T-helper 17 cell (primary cell): ENCODE measurements around the gene RAB13. TPM values are rescaled to one million over a fixed set of nuclear protein-coding genes. Genes with fewer than 3 reads are reported as not detected.

Source experiments
- ATAC-seq: fragments of 150-1000 bp; cut with Tn5 transposase; 2 replicates; pipeline ENCODE4 v1.10.0; 2021; ENCODE audit warnings: mild to moderate bottlenecking, moderate library complexity
- DNase-seq, 3 donors: peaks; one replicate each; pipeline versions ENCODE4 v3.0.0 to v3.0.0-alpha.2; 2020 to 2021
- H3K9me3 ChIP-seq: one replicate; pipeline ENCODE4 v1.7.0; 2013; ENCODE audit warnings: low read length, mild to moderate bottlenecking; ENCODE audit not compliant: control insufficient read depth, poor library complexity, severe bottlenecking
- H3K27ac Mint-ChIP-seq: one replicate; pipeline ENCODE4 v1.8.0; 2022; ENCODE audit warnings: mild to moderate bottlenecking, moderate library complexity, mixed read lengths
- H3K27me3 Mint-ChIP-seq: one replicate; pipeline ENCODE4 v1.8.0; 2022; ENCODE audit warnings: mixed read lengths
- H3K36me3 Mint-ChIP-seq: one replicate; pipeline ENCODE4 v1.8.0; 2022; ENCODE audit warnings: low read depth, mixed read lengths
- H3K4me1 Mint-ChIP-seq: one replicate; pipeline ENCODE4 v1.8.0; 2022; ENCODE audit warnings: mild to moderate bottlenecking, mixed read lengths
- H3K4me3 Mint-ChIP-seq: one replicate; pipeline ENCODE4 v1.8.0; 2022; ENCODE audit warnings: mild to moderate bottlenecking, moderate library complexity, mixed read lengths
- total RNA-seq, 4 donors: library from RNA in 2 of 4; stranded (reverse) in 2 of 4; gene quantifications; one replicate each; pipeline ENCODE4 v1.2.3 and lab custom pipeline; 2022 to 2026

RAB13 gene
- total RNA-seq, 2 donors from 2014 or later: 0.40 to 2.2 TPM

DNA sequence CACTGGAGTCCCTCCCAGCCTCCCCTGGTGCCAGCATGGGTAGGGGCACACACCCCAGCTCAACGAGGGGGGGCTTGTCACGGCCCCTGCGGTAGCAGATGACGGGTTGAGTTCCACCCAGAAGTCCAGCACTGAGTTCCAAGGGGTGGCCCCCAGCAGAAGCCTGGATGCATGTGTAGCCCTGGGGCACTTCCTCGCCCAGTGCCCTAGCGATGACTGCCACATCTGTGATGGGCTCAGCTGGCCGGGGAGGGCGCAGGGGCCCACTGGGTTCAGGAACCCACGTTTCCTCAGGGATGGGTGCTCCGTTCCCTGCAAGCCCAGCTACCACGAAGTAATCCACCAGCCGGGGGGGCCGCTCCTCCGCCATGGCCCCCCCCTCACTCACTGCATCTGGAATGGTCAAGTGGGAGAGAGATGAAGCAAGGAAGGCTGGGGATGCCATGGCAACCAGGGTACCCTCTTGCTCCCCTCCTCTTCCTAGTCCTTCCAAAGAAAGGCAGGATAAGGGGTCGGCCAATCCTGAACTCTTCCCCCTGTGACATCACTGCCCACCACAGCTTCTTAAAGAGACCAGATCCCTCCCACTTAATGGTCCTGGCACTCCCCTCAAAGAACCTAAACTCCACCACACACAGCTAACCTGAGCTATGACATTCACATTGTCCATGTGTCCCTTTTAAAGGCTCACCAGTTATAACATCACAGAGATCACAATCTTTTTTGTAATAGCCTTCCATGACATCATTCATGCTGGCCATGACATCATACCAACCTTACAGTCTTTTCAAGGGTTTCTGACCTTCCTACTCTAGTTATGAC lies 41.9 kb downstream of the RAB13 start:
- Mint-ChIP-seq H3K36me3 (peaks cover 7% of the 10 kb centered on the region), H3K27ac (peak overlapping the region; percentile 94), H3K4me1 (peaks cover 39% of the 10 kb centered on the region), H3K4me3 (peak overlapping the region; percentile 95), H3K27me3 (no peaks in the 10 kb centered on the region)
- DNase-seq (no peak), ATAC-seq (no peak)
- H3K9me3 ChIP-seq: no peaks in the 10 kb centered on the region

- H3K4me3 Mint-ChIP-seq: no peak overlapping the region
- H3K4me1 Mint-ChIP-seq: peaks cover 39% of the 10 kb centered on the region
- H3K27me3 Mint-ChIP-seq: no peaks in the 10 kb centered on the region
- no peaks in the 10 kb centered on the region for H3K9me3 ChIP-seq
- DNase-seq (no peak), ATAC-seq (no peak)
- H3K27ac Mint-ChIP-seq: peak overlapping the region; percentile 94
- H3K36me3 Mint-ChIP-seq: peaks cover 7% of the 10 kb centered on the region
Observed at GRCh38 chr1:153942766-153943549, 43.2 kb downstream of the RAB13 start.

- H3K27ac Mint-ChIP-seq: peak overlapping the region; percentile 94
- peak overlapping the region; percentile 7 for H3K4me3 Mint-ChIP-seq
- H3K4me1 Mint-ChIP-seq: peaks cover 37% of the 10 kb centered on the region
Observed at GRCh38 chr1:153941826-153942725, 44.1 kb downstream of the RAB13 start.

GRCh38 chr1:153940756-153941155 lies 45.4 kb downstream of the RAB13 start:
- no peak for ATAC-seq
- no peak overlapping the region for H3K27ac Mint-ChIP-seq
- H3K4me1 Mint-ChIP-seq: peaks cover 35% of the 10 kb centered on the region
- H3K36me3 Mint-ChIP-seq: peaks cover 7% of the 10 kb centered on the region
- H3K4me3 Mint-ChIP-seq: no peak overlapping the region
- DNase-seq: no peak
- no peaks in the 10 kb centered on the region for H3K9me3 ChIP-seq
- no peaks in the 10 kb centered on the region for H3K27me3 Mint-ChIP-seq

More at GRCh38 chr1:153941826-153942725, 44.1 kb downstream of the RAB13 start:
- Mint-ChIP-seq H3K27me3 (no peaks in the 10 kb centered on the region), H3K36me3 (peaks cover 7% of the 10 kb centered on the region)
- DNase-seq (no peak), ATAC-seq (no peak)
- H3K9me3 ChIP-seq: no peaks in the 10 kb centered on the region

DNA sequence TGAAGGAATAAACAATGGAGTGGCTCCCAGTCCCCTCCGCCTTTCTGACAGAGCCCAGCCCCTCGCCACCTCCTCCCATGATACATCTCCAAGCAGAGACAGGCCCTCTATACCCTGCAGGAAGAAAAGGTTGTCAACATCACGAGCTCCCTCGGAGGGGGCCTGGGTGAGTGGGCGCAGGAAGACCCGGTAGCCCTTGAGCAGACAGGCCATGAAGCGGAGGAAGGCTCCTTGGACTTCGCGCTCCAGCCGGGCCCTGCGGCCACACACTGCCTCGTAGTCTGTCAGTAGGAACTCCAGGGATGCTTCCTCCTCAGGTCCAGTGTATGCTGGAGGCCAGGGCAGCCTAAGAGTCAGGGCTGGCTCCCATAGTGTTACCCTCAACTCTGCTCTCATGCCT lies 46.7 kb downstream of the RAB13 start:
- Mint-ChIP-seq H3K4me1 (peaks cover 29% of the 10 kb centered on the region), H3K36me3 (peaks cover 6% of the 10 kb centered on the region), H3K27ac (peak overlapping the region; percentile 29), H3K27me3 (no peaks in the 10 kb centered on the region), H3K4me3 (no peak overlapping the region)
- no peak for ATAC-seq
- H3K9me3 ChIP-seq: no peaks in the 10 kb centered on the region
- DNase-seq: no peak

- DNase-seq: no peak
- H3K36me3 Mint-ChIP-seq: peaks cover 8% of the 10 kb centered on the region
- H3K4me3 Mint-ChIP-seq: no peak overlapping the region
- peak overlapping the region; percentile 66 for H3K27ac Mint-ChIP-seq
- no peaks in the 10 kb centered on the region for H3K9me3 ChIP-seq
- peaks cover 27% of the 10 kb centered on the region for H3K4me1 Mint-ChIP-seq
- ATAC-seq: no peak
- no peaks in the 10 kb centered on the region for H3K27me3 Mint-ChIP-seq
Observed at GRCh38 chr1:153938996-153939395, 47.1 kb downstream of the RAB13 start.

GRCh38 chr1:153937331-153937730 lies 48.8 kb downstream of the RAB13 start:
- H3K27me3 Mint-ChIP-seq: no peaks in the 10 kb centered on the region
- H3K27ac Mint-ChIP-seq: peak overlapping the region; percentile 49
- no peaks in the 10 kb centered on the region for H3K9me3 ChIP-seq
- H3K4me1 Mint-ChIP-seq: peaks cover 15% of the 10 kb centered on the region
- DNase-seq (no peak), ATAC-seq (no peak)
- H3K4me3 Mint-ChIP-seq: no peak overlapping the region
- peaks cover 8% of the 10 kb centered on the region for H3K36me3 Mint-ChIP-seq

DNA sequence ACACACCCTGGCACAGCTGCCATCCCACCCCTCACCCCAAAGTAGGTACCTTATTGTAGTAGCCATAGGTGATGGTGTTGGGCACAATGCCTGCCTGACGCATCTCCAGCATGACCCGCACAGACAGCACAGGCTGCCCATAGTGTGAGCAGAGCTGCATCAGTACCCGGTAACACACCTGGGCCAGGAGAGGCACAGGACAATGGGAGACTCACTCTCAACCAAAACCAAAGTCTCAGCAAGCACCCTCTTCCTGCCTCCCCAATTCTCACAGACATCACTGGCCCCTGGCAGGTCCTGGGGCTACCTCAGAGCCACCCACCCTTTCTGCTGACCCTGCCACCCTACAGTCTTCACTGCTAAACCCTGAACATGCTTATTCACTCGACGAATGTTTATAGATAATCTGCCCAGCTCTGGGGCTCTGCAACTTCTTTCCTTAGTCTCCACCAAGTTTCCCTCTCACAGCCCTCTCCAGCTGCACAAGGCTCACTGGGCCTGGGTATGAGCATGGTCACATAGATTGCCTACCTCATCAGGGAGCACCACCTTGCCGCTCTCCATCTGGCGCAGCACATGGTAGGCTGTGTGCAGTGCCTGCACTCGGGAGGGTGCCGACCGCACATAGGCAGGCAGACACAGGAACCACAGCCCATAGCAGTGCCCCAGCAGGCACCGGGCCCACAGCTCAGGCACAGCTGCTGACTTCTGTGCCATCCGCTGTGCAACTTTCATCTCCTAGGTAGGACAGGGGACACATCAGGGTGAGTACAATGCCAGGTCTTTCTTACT lies 49.9 kb downstream of the RAB13 start:
- peaks cover 13% of the 10 kb centered on the region for H3K4me1 Mint-ChIP-seq
- H3K27me3 Mint-ChIP-seq: no peaks in the 10 kb centered on the region
- ATAC-seq (no peak), DNase-seq (no peak)
- H3K27ac Mint-ChIP-seq: no peak overlapping the region
- no peaks in the 10 kb centered on the region for H3K9me3 ChIP-seq
- peaks cover 8% of the 10 kb centered on the region for H3K36me3 Mint-ChIP-seq
- H3K4me3 Mint-ChIP-seq: no peak overlapping the region

GRCh38 chr1:153934746-153935145 lies 51.4 kb downstream of the RAB13 start:
- Mint-ChIP-seq H3K27me3 (no peaks in the 10 kb centered on the region), H3K36me3 (peaks cover 4% of the 10 kb centered on the region)

DNA sequence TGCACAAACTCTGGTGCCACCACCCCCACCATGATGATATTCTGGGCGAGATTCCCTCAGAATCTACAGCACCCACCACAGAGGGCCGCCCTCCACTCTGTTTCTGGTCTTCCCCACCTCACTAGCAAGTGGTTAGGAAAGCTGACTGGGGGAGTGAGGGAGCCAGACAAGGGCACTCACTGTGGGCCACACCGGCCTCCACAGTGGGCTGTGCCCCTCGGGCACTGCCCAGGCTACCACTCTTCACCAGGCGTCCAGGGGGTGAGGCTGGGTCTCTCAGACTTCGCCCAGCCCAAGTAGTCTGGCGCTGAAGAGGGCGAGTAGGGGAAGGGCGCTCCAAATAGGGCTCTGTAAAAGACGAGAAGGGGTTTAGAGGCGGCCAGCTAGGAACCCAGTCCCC lies 52.2 kb downstream of the RAB13 start:
- no peaks in the 10 kb centered on the region for H3K9me3 ChIP-seq
- H3K36me3 Mint-ChIP-seq: peaks cover 4% of the 10 kb centered on the region
- peak overlapping the region; percentile 21 for H3K27ac Mint-ChIP-seq

More at GRCh38 chr1:153934746-153935145, 51.4 kb downstream of the RAB13 start:
- ATAC-seq (no peak), DNase-seq (no peak)
- Mint-ChIP-seq H3K27ac (peak overlapping the region; percentile 21), H3K4me1 (peaks cover 10% of the 10 kb centered on the region), H3K4me3 (no peak overlapping the region)
- no peaks in the 10 kb centered on the region for H3K9me3 ChIP-seq

GRCh38 chr1:153933430-153933829 lies 52.7 kb downstream of the RAB13 start:
- no peak for ATAC-seq
- H3K4me1 Mint-ChIP-seq: peaks cover 17% of the 10 kb centered on the region
- peaks cover 4% of the 10 kb centered on the region for H3K36me3 Mint-ChIP-seq
- DNase-seq: no peak
- H3K27ac Mint-ChIP-seq: no peak overlapping the region
- no peak overlapping the region for H3K4me3 Mint-ChIP-seq
- no peaks in the 10 kb centered on the region for H3K9me3 ChIP-seq
- H3K27me3 Mint-ChIP-seq: no peaks in the 10 kb centered on the region

More for the DNA sequence above, 52.2 kb downstream of the RAB13 start:
- ATAC-seq (no peak), DNase-seq (no peak)
- H3K4me1 Mint-ChIP-seq: peaks cover 12% of the 10 kb centered on the region
- H3K4me3 Mint-ChIP-seq: no peak overlapping the region
- no peaks in the 10 kb centered on the region for H3K27me3 Mint-ChIP-seq
